Testis (tissue), 2 donors: Measurements from ENCODE around the gene SYT12.

Experiments used
- POLR2A ChIP-seq: fragments of 450-650 bp; IDR thresholded peaks from one replicate; pipeline ENCODE4 v1.6.1; 2017; ENCODE audit warnings: antibody characterized with exemption, mild to moderate bottlenecking, moderate library complexity
- TF ChIP-seq, protein P1 (sequence below), 3 experiments: fragments of 450-650 bp in 2 of 3; fragments of 200-600 bp in 1 of 3; sonication (generic) in 1 of 3; IDR thresholded peaks; one replicate each; pipeline ENCODE4 v1.5.1; 2016 to 2019; ENCODE audit warnings: antibody characterized with exemption in 3 of 3, mild to moderate bottlenecking in 2 of 3, moderate library complexity in 1 of 3

DNA sequence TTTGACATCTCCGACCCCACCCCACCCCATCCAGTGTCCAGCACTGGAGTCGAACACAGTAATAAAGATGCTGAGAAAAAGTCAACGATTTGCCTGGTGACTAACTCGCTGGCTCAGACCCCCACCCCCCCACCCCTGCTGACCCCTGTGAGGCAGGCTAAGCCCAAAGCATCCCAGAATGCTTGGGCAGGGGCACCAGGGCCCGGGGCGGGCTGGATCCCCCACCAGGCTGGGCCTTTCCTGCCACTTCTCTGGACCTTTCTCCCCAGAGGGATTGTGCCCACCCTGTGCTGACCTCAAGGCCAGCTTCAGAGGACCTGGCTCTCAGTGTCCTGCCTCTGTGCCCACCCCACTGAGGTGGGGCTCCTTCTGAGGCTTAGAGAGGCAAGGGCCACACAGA lies 46.0 kb upstream of the SYT12 start:
- TF ChIP-seq, protein P1, sequence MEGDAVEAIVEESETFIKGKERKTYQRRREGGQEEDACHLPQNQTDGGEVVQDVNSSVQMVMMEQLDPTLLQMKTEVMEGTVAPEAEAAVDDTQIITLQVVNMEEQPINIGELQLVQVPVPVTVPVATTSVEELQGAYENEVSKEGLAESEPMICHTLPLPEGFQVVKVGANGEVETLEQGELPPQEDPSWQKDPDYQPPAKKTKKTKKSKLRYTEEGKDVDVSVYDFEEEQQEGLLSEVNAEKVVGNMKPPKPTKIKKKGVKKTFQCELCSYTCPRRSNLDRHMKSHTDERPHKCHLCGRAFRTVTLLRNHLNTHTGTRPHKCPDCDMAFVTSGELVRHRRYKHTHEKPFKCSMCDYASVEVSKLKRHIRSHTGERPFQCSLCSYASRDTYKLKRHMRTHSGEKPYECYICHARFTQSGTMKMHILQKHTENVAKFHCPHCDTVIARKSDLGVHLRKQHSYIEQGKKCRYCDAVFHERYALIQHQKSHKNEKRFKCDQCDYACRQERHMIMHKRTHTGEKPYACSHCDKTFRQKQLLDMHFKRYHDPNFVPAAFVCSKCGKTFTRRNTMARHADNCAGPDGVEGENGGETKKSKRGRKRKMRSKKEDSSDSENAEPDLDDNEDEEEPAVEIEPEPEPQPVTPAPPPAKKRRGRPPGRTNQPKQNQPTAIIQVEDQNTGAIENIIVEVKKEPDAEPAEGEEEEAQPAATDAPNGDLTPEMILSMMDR (IDR thresholded peaks at IDR 0.05), result no peak
- no peak for TF ChIP-seq POLR2A
